Stimulated activated naive CD8-positive, alpha-beta T cell treated with anti-CD3 and anti-CD28 coated beads, Interleukin-15, Interleukin-2, amounts not matched to agents 100 ng/mL and 50 ng/mL, for 24 hours (primary cell): Measurements from ENCODE around the gene AOAH.
"Not testable (repeated sequence)": the region's sequence is repeated elsewhere in the genome, so short reads cannot be mapped to it uniquely, and the experiment has no call there.

ENCODE experiments used
- H3K27ac Mint-ChIP-seq: one replicate; pipeline ENCODE4 v1.8.0; 2021; ENCODE audit warnings: mild to moderate bottlenecking, mixed read lengths
- H3K27me3 Mint-ChIP-seq: one replicate; pipeline ENCODE4 v1.8.0; 2021; ENCODE audit warnings: mixed read lengths
- H3K36me3 Mint-ChIP-seq: one replicate; pipeline ENCODE4 v1.8.0; 2021; ENCODE audit warnings: low read depth, mixed read lengths
- H3K4me1 Mint-ChIP-seq: one replicate; pipeline ENCODE4 v1.8.0; 2021; ENCODE audit warnings: low read depth, mixed read lengths
- H3K4me3 Mint-ChIP-seq: one replicate; pipeline ENCODE4 v1.8.0; 2021; ENCODE audit warnings: mild to moderate bottlenecking, mixed read lengths
- H3K9me3 Mint-ChIP-seq: one replicate; pipeline ENCODE4 v1.8.0; 2021; ENCODE audit warnings: mixed read lengths

The AOAH gene

DNA sequence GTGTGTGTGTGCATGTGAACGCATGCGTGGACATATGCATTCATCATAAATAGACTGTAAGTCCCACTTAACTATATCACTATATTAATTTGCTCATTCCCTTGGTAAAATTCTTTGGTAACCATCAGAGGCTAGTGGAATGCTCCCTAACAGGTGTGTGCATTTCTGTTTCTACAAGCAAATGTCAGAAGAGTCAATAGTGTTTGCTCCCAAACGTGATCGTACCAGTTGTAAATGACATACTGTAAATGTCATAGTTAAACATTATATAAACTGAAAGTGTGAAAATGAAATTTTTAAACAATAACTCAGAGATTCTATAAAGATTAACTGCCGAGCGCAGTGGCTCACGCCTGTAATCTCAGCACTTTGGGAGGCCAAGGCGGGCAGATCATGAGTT is 240.0 kb downstream of the AOAH start:
- Mint-ChIP-seq H3K4me3 (no peak overlapping the region), H3K4me1 (no peaks in the 10 kb centered on the region), H3K27me3 (no peaks in the 10 kb centered on the region), H3K9me3 (peaks cover 17% of the 10 kb centered on the region), H3K36me3 (no peaks in the 10 kb centered on the region), H3K27ac (no peak overlapping the region)

DNA sequence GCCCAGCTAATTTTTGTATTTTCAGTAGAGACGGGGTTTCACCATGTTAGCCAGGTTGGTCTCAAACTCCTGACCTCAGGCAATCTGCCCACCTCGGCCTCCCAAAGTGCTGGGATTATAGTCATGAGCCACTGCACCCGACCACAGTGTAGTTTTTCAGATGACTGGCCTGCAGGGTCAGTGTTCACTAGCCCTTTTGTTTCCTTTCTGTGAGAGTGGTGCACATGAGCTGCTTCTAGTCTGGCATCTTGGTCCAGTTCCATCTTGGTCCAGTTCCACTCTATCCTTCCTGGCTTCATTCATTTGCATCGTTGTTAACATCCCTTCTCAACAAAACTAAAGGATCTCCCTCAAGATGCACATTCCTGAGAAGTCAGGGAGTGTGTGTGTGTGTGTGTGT is 240.4 kb downstream of the AOAH start:
- H3K9me3 Mint-ChIP-seq = peaks cover 21% of the 10 kb centered on the region
- not testable (repeated sequence) for H3K36me3 Mint-ChIP-seq, H3K27me3 Mint-ChIP-seq, H3K4me1 Mint-ChIP-seq, H3K4me3 Mint-ChIP-seq, H3K27ac Mint-ChIP-seq

GRCh38 chr7:36478745-36479144 is 245.5 kb downstream of the AOAH start:
- H3K36me3 Mint-ChIP-seq = no peaks in the 10 kb centered on the region
- peaks cover 24% of the 10 kb centered on the region for H3K4me1 Mint-ChIP-seq
- no peak overlapping the region for H3K27ac Mint-ChIP-seq
- H3K27me3 Mint-ChIP-seq = no peaks in the 10 kb centered on the region
- H3K9me3 Mint-ChIP-seq = peaks cover 22% of the 10 kb centered on the region
- no peak overlapping the region for H3K4me3 Mint-ChIP-seq

DNA sequence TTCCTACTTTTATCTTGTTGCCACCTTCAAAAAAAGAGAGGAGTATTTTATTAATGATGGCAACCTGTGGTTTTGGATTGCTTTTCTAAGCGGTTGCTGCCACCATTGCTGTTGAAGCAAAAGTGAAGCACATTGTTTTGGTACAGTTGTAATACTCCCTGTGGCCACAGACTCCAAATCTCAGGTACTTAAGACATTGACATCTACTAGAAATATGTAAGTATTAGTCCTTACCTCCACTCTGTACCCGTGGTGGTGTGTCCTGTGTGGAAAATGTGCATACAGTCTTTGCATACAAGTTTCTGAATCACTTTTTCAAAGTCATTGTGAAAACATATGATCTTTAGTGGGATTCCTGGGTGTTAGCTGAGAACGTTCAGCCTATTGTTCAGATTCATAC is 248.9 kb downstream of the AOAH start:
- Mint-ChIP-seq H3K4me1 (peaks cover 25% of the 10 kb centered on the region), H3K27ac (no peak overlapping the region), H3K4me3 (no peak overlapping the region), H3K9me3 (peaks cover 10% of the 10 kb centered on the region), H3K27me3 (no peaks in the 10 kb centered on the region), H3K36me3 (no peaks in the 10 kb centered on the region)

DNA sequence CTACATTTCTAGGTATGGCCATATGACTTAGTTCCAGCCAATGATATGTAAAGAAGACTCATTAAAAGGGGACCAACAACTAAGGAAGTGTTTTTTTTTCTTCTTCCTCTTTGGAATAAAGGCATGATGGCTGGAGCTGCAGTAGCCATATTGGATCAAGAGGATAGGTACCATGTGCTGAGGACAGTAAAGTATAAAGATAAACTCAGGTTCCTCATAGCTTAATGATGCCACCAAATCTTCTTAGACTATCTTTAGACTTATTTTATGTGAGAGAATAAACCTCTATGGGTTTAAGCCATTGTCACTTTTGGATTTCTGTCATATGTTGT is 249.3 kb downstream of the AOAH start:
- H3K27ac Mint-ChIP-seq = peak overlapping the region; percentile 23
- no peaks in the 10 kb centered on the region for H3K36me3 Mint-ChIP-seq
- peaks cover 25% of the 10 kb centered on the region for H3K4me1 Mint-ChIP-seq
- peaks cover 9% of the 10 kb centered on the region for H3K9me3 Mint-ChIP-seq
- H3K4me3 Mint-ChIP-seq = no peak overlapping the region
- no peaks in the 10 kb centered on the region for H3K27me3 Mint-ChIP-seq

DNA sequence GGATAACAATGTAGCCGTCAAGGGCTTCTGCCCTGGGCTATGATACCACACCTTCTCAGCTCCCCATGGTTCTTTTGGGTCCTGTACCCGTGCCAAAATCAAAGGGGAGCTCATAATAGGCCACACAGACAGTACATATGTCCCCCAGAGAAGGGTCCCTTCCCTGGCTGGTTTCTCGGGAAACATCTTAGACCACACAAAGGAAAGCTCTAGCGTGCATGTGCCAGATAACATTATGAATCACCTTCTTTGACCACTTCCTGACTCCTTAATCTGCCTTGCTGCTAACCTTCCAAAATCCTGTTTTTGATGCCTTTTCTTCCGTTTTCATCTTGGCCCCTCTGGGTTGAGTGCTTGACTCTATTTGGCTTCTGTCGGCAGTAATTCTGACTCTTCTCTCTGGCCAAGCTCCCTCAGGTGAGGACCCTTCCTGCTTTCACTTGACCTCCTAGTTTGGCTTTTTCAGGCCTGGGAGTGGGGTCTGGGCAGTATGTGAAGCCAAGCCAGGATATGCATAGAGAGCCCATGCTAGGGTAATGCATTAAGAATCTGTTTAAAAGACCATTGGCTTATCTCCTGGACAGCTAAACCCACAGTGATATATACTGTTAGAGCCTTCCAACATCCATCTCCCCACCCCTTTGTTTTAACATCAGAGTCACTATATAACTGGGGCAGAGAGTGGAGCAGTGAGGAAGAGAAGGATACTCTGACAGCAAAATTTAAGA is 249.8 kb downstream of the AOAH start:
- H3K27ac Mint-ChIP-seq = peak overlapping the region; percentile 23
- peaks cover 25% of the 10 kb centered on the region for H3K4me1 Mint-ChIP-seq
- H3K27me3 Mint-ChIP-seq = no peaks in the 10 kb centered on the region
- no peak overlapping the region for H3K4me3 Mint-ChIP-seq
- H3K9me3 Mint-ChIP-seq = peaks cover 6% of the 10 kb centered on the region
- no peaks in the 10 kb centered on the region for H3K36me3 Mint-ChIP-seq

DNA sequence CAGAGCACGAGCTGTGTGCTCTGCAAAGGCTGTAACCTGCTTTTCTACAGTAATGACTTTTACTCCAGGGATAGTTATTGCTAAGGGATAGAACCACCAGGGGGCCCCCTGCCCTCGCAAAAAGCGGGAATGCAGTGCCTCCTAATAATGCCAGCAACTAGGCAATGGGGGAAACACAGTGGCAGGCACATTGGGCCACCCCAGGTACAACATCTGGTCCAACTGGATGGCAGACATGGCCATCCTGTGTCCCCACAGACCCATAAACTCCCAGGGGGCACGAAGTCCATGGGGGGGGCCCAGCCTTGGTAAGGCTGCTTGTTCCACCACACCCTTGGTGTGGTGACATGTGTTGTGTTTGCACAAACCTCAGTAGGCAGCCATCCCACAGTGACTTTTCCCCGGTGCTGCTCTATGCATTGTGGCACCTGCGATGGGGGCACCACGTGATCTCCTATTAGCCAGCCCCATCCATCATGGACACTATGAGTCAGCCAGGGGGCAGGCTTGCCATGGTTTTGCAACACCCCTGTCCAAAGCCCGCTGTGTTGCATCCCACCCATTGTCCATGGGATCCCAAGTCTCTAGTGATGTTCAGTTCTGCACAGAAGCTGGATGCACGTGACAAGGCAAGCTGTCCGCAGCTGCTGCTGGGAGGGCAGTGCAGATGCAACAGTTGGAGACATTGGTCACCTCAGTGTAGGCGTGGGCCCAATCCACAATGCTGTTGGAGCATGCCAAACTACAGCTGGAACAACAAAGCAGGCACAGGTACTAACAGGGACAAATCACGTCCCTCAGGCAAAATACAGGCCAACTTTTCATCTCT is 250.6 kb downstream of the AOAH start:
- Mint-ChIP-seq H3K36me3 (no peaks in the 10 kb centered on the region), H3K9me3 (no peaks in the 10 kb centered on the region), H3K4me3 (no peak overlapping the region), H3K4me1 (peaks cover 22% of the 10 kb centered on the region), H3K27me3 (no peaks in the 10 kb centered on the region), H3K27ac (peak overlapping the region; percentile 42)

- Mint-ChIP-seq H3K4me1 (peaks cover 22% of the 10 kb centered on the region), H3K4me3 (no peak overlapping the region), H3K36me3 (no peaks in the 10 kb centered on the region), H3K27ac (no peak overlapping the region), H3K27me3 (no peaks in the 10 kb centered on the region), H3K9me3 (no peaks in the 10 kb centered on the region)
These were observed 252.1 kb downstream of the AOAH start for GRCh38 chr7:36472141-36472729.

- Mint-ChIP-seq H3K27me3 (no peaks in the 10 kb centered on the region), H3K4me3 (no peak overlapping the region), H3K9me3 (no peaks in the 10 kb centered on the region), H3K4me1 (peaks cover 6% of the 10 kb centered on the region), H3K27ac (no peak overlapping the region), H3K36me3 (no peaks in the 10 kb centered on the region)
These were observed 255.1 kb downstream of the AOAH start for GRCh38 chr7:36469236-36469635.

DNA sequence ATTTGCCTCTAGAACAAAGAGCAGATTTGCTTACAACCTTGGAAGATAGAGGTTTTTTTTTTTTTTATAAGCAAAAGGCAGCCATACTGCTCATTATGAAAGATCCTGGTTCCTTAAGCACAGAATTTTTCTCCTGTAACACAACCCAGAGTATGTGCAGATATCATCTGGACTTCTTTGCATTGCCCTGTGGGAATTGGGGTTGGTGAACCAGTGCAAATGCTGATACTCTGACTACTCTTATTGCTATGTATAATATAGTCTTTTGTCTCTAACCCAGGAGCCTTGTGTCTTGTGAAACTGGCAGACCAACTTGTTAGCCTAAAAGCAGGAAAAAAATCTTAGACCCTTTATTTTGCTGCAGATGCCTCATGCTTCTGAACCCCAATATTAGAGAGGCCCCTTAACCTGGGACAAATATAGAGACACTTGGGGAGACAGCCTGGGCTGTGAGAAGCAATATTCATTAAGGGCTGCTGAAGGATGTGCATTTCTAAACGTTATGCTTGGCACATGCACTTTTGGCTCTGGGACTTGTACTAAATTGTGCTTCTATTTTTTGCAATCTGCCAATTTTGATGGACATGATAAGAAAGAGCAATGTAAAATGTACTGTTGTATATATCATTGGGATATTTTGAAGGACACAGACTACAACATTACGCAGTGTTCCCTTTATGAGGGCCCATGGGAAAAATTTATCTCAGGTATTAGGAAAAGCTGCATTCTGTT is 255.8 kb downstream of the AOAH start:
- Mint-ChIP-seq H3K27me3 (no peaks in the 10 kb centered on the region), H3K4me1 (no peaks in the 10 kb centered on the region), H3K9me3 (no peaks in the 10 kb centered on the region), H3K36me3 (no peaks in the 10 kb centered on the region), H3K4me3 (no peak overlapping the region), H3K27ac (no peak overlapping the region)

GRCh38 chr7:36466001-36466400 is 258.3 kb downstream of the AOAH start:
- not testable (repeated sequence) for H3K4me3 Mint-ChIP-seq, H3K4me1 Mint-ChIP-seq, H3K27me3 Mint-ChIP-seq, H3K27ac Mint-ChIP-seq, H3K36me3 Mint-ChIP-seq, H3K9me3 Mint-ChIP-seq

- Mint-ChIP-seq H3K27me3 (no peaks in the 10 kb centered on the region), H3K4me1 (no peaks in the 10 kb centered on the region), H3K4me3 (no peak overlapping the region), H3K9me3 (no peaks in the 10 kb centered on the region), H3K36me3 (no peaks in the 10 kb centered on the region), H3K27ac (no peak overlapping the region)
These were observed 260.0 kb downstream of the AOAH start for GRCh38 chr7:36464271-36464670.
